Chondrocyte (in vitro differentiated cells): ENCODE measurements around the gene COL6A1. TPM values are rescaled to one million over a fixed set of nuclear protein-coding genes. Genes with fewer than 3 reads are reported as not detected.

Experiments
- DNase-seq: peaks from one replicate; pipeline ENCODE4 v3.0.0; 2021; ENCODE audit warnings: mixed read lengths, low spot score
- H3K27ac Mint-ChIP-seq: one replicate; pipeline ENCODE4 v1.8.0; 2021; ENCODE audit warnings: mild to moderate bottlenecking, moderate library complexity, mixed read lengths; ENCODE audit not compliant: unreplicated experiment
- H3K27me3 Mint-ChIP-seq: 2 replicates; pipeline ENCODE4 v1.8.0; 2021; ENCODE audit warnings: low read depth, mixed read lengths
- H3K36me3 Mint-ChIP-seq: 2 replicates; pipeline ENCODE4 v1.8.0; 2021; ENCODE audit warnings: low read depth, mixed read lengths
- H3K4me1 Mint-ChIP-seq: 2 replicates; pipeline ENCODE4 v1.8.0; 2021; ENCODE audit warnings: low read depth, mild to moderate bottlenecking, mixed read lengths
- H3K4me3 Mint-ChIP-seq: one replicate; pipeline ENCODE4 v1.8.0; 2021; ENCODE audit warnings: mild to moderate bottlenecking, moderate library complexity, mixed read lengths; ENCODE audit not compliant: unreplicated experiment
- H3K9me3 Mint-ChIP-seq: 2 replicates; pipeline ENCODE4 v1.8.0; 2021; ENCODE audit warnings: low read depth, mixed read lengths
- CTCF ChIP-seq: fragments of 200-600 bp; sonication (generic); IDR thresholded peaks from 2 replicates; pipeline ENCODE4 v1.5.0; 2021; ENCODE audit warnings: antibody characterized with exemption, mild to moderate bottlenecking, moderate library complexity
- total RNA-seq: library from RNA; stranded (reverse); gene quantifications from 3 replicates; pipeline ENCODE4 v1.2.1, GENCODE V29; 2021

Gene COL6A1
- total RNA-seq, 1 donor from 2014 or later: 1,052 TPM

DNA sequence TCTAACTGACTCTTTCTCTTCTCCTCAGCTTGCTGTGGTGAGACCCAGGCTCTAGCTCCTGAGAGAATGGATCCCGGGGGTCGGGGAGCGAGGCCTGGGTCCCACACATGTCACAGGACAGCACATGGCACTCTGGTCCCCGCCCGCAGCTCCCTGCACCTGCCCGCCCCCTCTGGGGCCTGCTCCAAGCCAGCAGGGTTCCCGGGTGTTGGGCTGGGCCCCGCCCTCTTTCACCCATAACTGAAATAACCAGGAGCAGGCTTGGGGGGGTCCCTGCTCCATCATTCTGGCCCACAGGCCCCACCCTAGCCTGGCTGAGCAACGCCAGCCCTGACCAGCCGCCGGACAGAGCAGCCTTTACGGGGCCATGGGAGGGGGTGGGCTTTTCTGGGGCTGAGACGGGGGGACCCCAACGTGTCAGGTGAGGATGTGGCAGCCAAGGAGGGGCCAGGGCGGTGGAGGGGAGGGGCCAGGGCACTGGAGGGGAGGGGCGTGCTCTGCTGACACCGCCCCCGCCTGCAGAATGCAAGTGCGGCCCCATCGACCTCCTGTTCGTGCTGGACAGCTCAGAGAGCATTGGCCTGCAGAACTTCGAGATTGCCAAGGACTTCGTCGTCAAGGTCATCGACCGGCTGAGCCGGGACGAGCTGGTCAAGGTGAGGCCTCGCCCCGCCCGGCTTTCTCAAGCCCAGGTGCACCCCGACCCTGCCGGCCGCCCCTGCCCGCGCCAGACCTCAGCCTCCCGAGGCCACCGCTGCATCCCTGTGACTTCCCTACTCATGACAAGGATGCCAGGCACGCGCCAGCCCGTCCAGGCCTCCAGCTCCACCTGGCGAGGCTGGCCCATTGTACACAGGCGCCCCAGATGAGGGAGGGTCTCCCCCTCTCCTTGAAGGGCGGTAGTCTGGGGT is 19.4 kb downstream of the COL6A1 start:
- peak; percentile 88 for DNase-seq
- no peaks in the 10 kb centered on the region for H3K4me1 Mint-ChIP-seq
- no peak overlapping the region for H3K4me3 Mint-ChIP-seq
- peaks cover 22% of the 10 kb centered on the region for H3K36me3 Mint-ChIP-seq
- no peaks in the 10 kb centered on the region for H3K27me3 Mint-ChIP-seq
- no peaks in the 10 kb centered on the region for H3K9me3 Mint-ChIP-seq
- TF ChIP-seq CTCF: no peak
- H3K27ac Mint-ChIP-seq: peak overlapping the region; percentile 36

GRCh38 chr21:46001821-46002681 is 20.5 kb downstream of the COL6A1 start:
- H3K4me3 Mint-ChIP-seq: no peak overlapping the region
- no peaks in the 10 kb centered on the region for H3K27me3 Mint-ChIP-seq
- H3K9me3 Mint-ChIP-seq: no peaks in the 10 kb centered on the region
- peaks cover 22% of the 10 kb centered on the region for H3K36me3 Mint-ChIP-seq
- DNase-seq: peak; percentile 91
- no peaks in the 10 kb centered on the region for H3K4me1 Mint-ChIP-seq
- no peak overlapping the region for H3K27ac Mint-ChIP-seq
- no peak for TF ChIP-seq CTCF

GRCh38 chr21:46002841-46003574 is 21.4 kb downstream of the COL6A1 start:
- Mint-ChIP-seq H3K4me1 (no peaks in the 10 kb centered on the region), H3K4me3 (no peak overlapping the region), H3K27ac (no peak overlapping the region), H3K36me3 (peaks cover 22% of the 10 kb centered on the region), H3K9me3 (peaks cover under 1% of the 10 kb centered on the region), H3K27me3 (no peaks in the 10 kb centered on the region)
- TF ChIP-seq CTCF: no peak
- DNase-seq: peak; percentile 93

GRCh38 chr21:46003575-46004007 is 22.0 kb downstream of the COL6A1 start:
- no peaks in the 10 kb centered on the region for H3K4me1 Mint-ChIP-seq
- no peak for TF ChIP-seq CTCF
- H3K27ac Mint-ChIP-seq: no peak overlapping the region
- no peaks in the 10 kb centered on the region for H3K27me3 Mint-ChIP-seq
- DNase-seq: no peak
- H3K9me3 Mint-ChIP-seq: peaks cover 3% of the 10 kb centered on the region
- H3K4me3 Mint-ChIP-seq: no peak overlapping the region
- peaks cover 21% of the 10 kb centered on the region for H3K36me3 Mint-ChIP-seq
